K562 (cell line): ENCODE results near the gene CD84. TPM values are rescaled to one million over a fixed set of nuclear protein-coding genes. Genes with fewer than 3 reads are reported as not detected.

Experiments
- CHD2 ChIP-seq: IDR thresholded peaks from 2 replicates; pipeline ENCODE4 v1.6.1; 2011; ENCODE audit warnings: low read depth, low read length
- FOXP1 ChIP-seq: sonication (generic); formaldehyde crosslinking; IDR thresholded peaks from 2 replicates; pipeline ENCODE4 v1.8.0; 2022; ENCODE audit warnings: mild to moderate bottlenecking, missing genetic modification reagents
- IRF2 ChIP-seq: sonication (generic); formaldehyde crosslinking; IDR thresholded peaks from 2 replicates; pipeline ENCODE4 v1.8.1; 2022; ENCODE audit warnings: mild to moderate bottlenecking, missing genetic modification reagents
- KLF13 ChIP-seq: fragments of 450-650 bp; IDR thresholded peaks from 2 replicates; pipeline ENCODE4 v1.6.1; 2016; ENCODE audit warnings: missing genetic modification characterization, low read depth, mild to moderate bottlenecking, missing compliant biosample characterization, moderate library complexity, borderline replicate concordance
- MBD2 ChIP-seq: sonication (generic); IDR thresholded peaks from 2 replicates; pipeline ENCODE4 v1.6.1; 2016; ENCODE audit warnings: low read depth, borderline replicate concordance
- MEF2D ChIP-seq: conservative IDR thresholded peaks from 2 replicates; pipeline ENCODE4 v1.6.1; 2016; ENCODE audit warnings: low read depth, missing genetic modification characterization, missing compliant biosample characterization
- NFE2L1 ChIP-seq: fragments of 450-650 bp; IDR thresholded peaks from 2 replicates; pipeline ENCODE4 v1.6.1; 2016; ENCODE audit warnings: missing genetic modification characterization, low read depth, mild to moderate bottlenecking, missing compliant biosample characterization, moderate library complexity, borderline replicate concordance
- RBM15 ChIP-seq: fragments of 200-400 bp; formaldehyde crosslinking; IDR thresholded peaks from 2 replicates; pipeline ENCODE4 v1.6.1; 2018; ENCODE audit warnings: mild to moderate bottlenecking, low read length, moderate library complexity; ENCODE audit not compliant: insufficient read depth
- SP2 ChIP-seq: IDR thresholded peaks from 2 replicates; pipeline ENCODE4 v1.6.1; 2011; ENCODE audit warnings: mild to moderate bottlenecking, low read depth, low read length, moderate library complexity; ENCODE audit not compliant: poor library complexity, severe bottlenecking; ENCODE audit errors: extremely low read depth
- TAL1 ChIP-seq: fragments of 450-650 bp; IDR thresholded peaks from 2 replicates; pipeline ENCODE4 v1.6.1; 2016; ENCODE audit warnings: mild to moderate bottlenecking
- WHSC1 ChIP-seq: IDR thresholded peaks from one replicate; pipeline ENCODE4 v1.6.1; 2012; ENCODE audit warnings: low read length, control low read depth, inconsistent platforms
- YY1 ChIP-seq, 3 experiments: IDR thresholded peaks; 2 replicates each; pipeline ENCODE4 v1.6.1; 2011; ENCODE audit warnings: low read length in 2 of 3, mild to moderate bottlenecking in 2 of 3, moderate library complexity in 2 of 3, borderline replicate concordance in 1 of 3, control low read depth in 1 of 3, low read depth in 1 of 3; ENCODE audit not compliant: insufficient read depth in 3 of 3, insufficient replicate concordance in 2 of 3, control insufficient read depth in 1 of 3, insufficient read length in 1 of 3; ENCODE audit errors: extremely low read depth in 1 of 3
- ZBTB11 ChIP-seq, 3 experiments: fragments of 200-800 bp in 1 of 3; fragments of 250-450 bp in 1 of 3; fragments of 450-650 bp in 1 of 3; sonication (Bioruptor Pico) in 1 of 3; sonication (Bioruptor generic) in 1 of 3; formaldehyde crosslinking in 1 of 3; IDR thresholded peaks; 2 replicates each; pipeline versions ENCODE4 v1.6.1 to v1.8.0; 2016 to 2022; ENCODE audit warnings: mild to moderate bottlenecking in 2 of 3, missing genetic modification characterization in 2 of 3, missing compliant biosample characterization in 1 of 3, moderate library complexity in 1 of 3
- ZNF24 ChIP-seq: fragments of 450-650 bp; IDR thresholded peaks from 2 replicates; pipeline ENCODE4 v1.6.1; 2016
- ZNF354B ChIP-seq: fragments of 250-450 bp; sonication (Bioruptor Pico); IDR thresholded peaks from 2 replicates; pipeline ENCODE4 v1.4.0; 2020
- ZNF778 ChIP-seq: fragments of 450-650 bp; formaldehyde crosslinking; IDR thresholded peaks from 2 replicates; pipeline ENCODE4 v1.4.0; 2020; ENCODE audit warnings: mild to moderate bottlenecking, moderate library complexity
- polyA plus RNA-seq, 8 experiments: library from polyadenylated mRNA; depleted of rRNA in 4 of 8; stranded (reverse) in 5 of 8; unstranded in 3 of 8; fragments of >200 nt; fragmentation: Nextera tagmentation in 2 of 8; fragmentation: Illumina TruSeq in 1 of 8; extraction: Ambion mirVana in 2 of 8; extraction: Trizol in 1 of 8; gene quantifications; 2 replicates each; pipeline versions ENCODE4 v1.2.1 to v1.2.3, GENCODE V29; 2011 to 2014; ENCODE audit warnings: inconsistent platforms in 1 of 8, missing spikeins in 1 of 8
- total RNA-seq, 7 experiments: library from RNA; depleted of rRNA in 6 of 7; stranded (reverse); fragments of >200 nt in 6 of 7; fragmentation: Illumina TruSeq in 2 of 7; extraction: Trizol in 2 of 7; gene quantifications; 2 replicates each; pipeline versions ENCODE4 v1.2.1 to v1.2.3, GENCODE V29; 2011 to 2021; ENCODE audit warnings: low replicate concordance in 1 of 7
- TF ChIP-seq, protein P1 (sequence below): fragments of 250-450 bp; sonication (Bioruptor Pico); IDR thresholded peaks from 2 replicates; pipeline ENCODE4 v1.8.0; 2021; ENCODE audit warnings: borderline replicate concordance, mild to moderate bottlenecking, moderate library complexity; ENCODE audit not compliant: poor library complexity, severe bottlenecking
- TF ChIP-seq, protein P2 (sequence below): fragments of 450-650 bp; IDR thresholded peaks from 2 replicates; pipeline ENCODE4 v1.6.1; 2017; ENCODE audit warnings: antibody characterized with exemption, mild to moderate bottlenecking

CD84 gene
- total and polyA plus RNA-seq, 9 of the 15 experiments (the other 6 are each of a cell fraction or from before 2014, with no cell fraction given) = 0.82 to 6.8 (median 2.0) TPM

- TF ChIP-seq, protein P1, sequence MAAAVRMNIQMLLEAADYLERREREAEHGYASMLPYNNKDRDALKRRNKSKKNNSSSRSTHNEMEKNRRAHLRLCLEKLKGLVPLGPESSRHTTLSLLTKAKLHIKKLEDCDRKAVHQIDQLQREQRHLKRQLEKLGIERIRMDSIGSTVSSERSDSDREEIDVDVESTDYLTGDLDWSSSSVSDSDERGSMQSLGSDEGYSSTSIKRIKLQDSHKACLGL (CRISPR knock-in tag) = no peak
- TF ChIP-seq RBM15 = no peak
- TF ChIP-seq ZNF354B = peak; percentile 51; the same call in 1 of the 2 replicates
- TF ChIP-seq, protein P2, sequence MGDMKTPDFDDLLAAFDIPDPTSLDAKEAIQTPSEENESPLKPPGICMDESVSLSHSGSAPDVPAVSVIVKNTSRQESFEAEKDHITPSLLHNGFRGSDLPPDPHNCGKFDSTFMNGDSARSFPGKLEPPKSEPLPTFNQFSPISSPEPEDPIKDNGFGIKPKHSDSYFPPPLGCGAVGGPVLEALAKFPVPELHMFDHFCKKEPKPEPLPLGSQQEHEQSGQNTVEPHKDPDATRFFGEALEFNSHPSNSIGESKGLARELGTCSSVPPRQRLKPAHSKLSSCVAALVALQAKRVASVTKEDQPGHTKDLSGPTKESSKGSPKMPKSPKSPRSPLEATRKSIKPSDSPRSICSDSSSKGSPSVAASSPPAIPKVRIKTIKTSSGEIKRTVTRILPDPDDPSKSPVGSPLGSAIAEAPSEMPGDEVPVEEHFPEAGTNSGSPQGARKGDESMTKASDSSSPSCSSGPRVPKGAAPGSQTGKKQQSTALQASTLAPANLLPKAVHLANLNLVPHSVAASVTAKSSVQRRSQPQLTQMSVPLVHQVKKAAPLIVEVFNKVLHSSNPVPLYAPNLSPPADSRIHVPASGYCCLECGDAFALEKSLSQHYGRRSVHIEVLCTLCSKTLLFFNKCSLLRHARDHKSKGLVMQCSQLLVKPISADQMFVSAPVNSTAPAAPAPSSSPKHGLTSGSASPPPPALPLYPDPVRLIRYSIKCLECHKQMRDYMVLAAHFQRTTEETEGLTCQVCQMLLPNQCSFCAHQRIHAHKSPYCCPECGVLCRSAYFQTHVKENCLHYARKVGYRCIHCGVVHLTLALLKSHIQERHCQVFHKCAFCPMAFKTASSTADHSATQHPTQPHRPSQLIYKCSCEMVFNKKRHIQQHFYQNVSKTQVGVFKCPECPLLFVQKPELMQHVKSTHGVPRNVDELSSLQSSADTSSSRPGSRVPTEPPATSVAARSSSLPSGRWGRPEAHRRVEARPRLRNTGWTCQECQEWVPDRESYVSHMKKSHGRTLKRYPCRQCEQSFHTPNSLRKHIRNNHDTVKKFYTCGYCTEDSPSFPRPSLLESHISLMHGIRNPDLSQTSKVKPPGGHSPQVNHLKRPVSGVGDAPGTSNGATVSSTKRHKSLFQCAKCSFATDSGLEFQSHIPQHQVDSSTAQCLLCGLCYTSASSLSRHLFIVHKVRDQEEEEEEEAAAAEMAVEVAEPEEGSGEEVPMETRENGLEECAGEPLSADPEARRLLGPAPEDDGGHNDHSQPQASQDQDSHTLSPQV = peak; percentile 75
- no peak for TF ChIP-seq NFE2L1 (tag)
- no peak for TF ChIP-seq IRF2 (CRISPR knock-in tag)
- TF ChIP-seq FOXP1 (CRISPR knock-in tag) = peak; percentile 99
- no peak for TF ChIP-seq SP2
- TF ChIP-seq WHSC1 = no peak
- TF ChIP-seq MEF2D (tag) = peak; percentile 80
- TF ChIP-seq KLF13 (tag) = no peak
- peak in 1 of 3 experiments; percentile 74; a peak in 1 of 6 replicates for TF ChIP-seq ZBTB11 (CRISPR knock-in tag; IDR thresholded peaks at IDR 0.05)
- peak; percentile 100 for TF ChIP-seq TAL1
- no peak for TF ChIP-seq CHD2
- peak in 2 of 3 experiments; percentile 4 to 24 for TF ChIP-seq YY1 (IDR thresholded peaks at IDR 0.05; ENCODE audit: borderline replicate concordance in 1 of 3, control insufficient read depth in 1 of 3, extremely low read depth in 1 of 3, insufficient read depth in 3 of 3, insufficient read length in 1 of 3, insufficient replicate concordance in 2 of 3, low read depth in 1 of 3, low read length in 2 of 3)
- TF ChIP-seq MBD2 = peak; percentile 97
- TF ChIP-seq ZNF778 (CRISPR knock-in tag) = no peak
- TF ChIP-seq ZNF24 = peak; percentile 84
These were observed 39.1 kb downstream of the CD84 start (continued) for GRCh38 chr1:160539990-160540858.
